ENCODE measurements around the gene PCDHGC4.

The PCDHGC4 gene

DNA sequence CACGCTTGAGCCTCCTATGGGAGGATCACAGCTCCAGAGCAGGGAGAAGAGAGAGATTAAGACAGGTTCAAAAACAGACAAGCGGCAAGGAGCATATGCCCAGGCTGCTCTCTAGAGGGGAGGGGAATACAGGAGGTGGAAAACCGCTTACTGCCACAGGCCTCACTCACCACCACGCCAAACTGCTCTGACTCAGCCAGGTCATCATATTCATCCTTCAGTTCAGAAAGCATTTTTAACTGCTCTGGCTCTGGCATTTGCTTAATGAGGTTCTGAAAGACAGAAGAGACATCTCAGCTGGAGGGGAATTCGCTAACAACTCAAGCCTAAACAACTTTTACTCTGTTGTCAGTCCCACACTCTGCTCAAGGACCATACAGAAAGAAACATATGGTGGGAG lies 44.2 kb downstream of the PCDHGC4 start:
- DNase-seq (ENCODE audit: low read depth in 2 of 2): no peak

DNA sequence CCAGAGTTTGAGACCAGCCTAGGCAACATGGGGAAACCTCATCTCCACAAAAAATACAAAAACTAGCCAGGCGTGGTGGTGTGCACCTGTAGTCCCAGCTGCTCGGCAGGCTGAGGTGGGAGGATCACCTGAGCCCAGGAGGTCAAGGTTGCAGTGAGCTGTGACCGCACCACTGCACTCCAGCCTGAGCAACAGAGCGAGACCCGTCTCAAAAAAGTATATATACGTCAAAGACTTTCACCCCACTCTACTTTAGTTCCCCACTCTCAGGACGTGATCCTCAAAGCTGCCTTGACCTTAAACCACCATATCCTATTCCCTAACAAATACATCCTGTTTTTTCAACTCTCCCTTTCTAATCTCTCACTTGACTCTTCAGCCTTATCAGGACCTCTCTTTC lies 45.0 kb downstream of the PCDHGC4 start:
- DNase-seq (ENCODE audit: low read depth in 2 of 2): no peak

- DNase-seq (ENCODE audit: low read depth in 2 of 2): no peak
These were observed 47.9 kb downstream of the PCDHGC4 start for GRCh38 chr5:141532726-141533125.

GRCh38 chr5:141533897-141534296 lies 49.1 kb downstream of the PCDHGC4 start:
- DNase-seq (ENCODE audit: low read depth in 2 of 2): no peak

GRCh38 chr5:141534492-141535213 lies 49.8 kb downstream of the PCDHGC4 start:
- DNase-seq (ENCODE audit: low read depth in 2 of 2): no peak

Data from fibroblast of skin of left biceps (primary cell).